GM23338 (cell line): ENCODE data around the gene AFAP1L1.

Experiments
- CREB1 ChIP-seq: fragments of 250-450 bp; sonication (Bioruptor Pico); IDR thresholded peaks from 2 replicates; pipeline ENCODE4 v1.5.0; 2020; ENCODE audit warnings: low read depth, mild to moderate bottlenecking, moderate library complexity
- EZH2 ChIP-seq: fragments of 200-600 bp; sonication (generic); IDR thresholded peaks from one replicate; pipeline ENCODE4 v1.8.0; 2017; ENCODE audit warnings: antibody characterized with exemption, mild to moderate bottlenecking, low read depth; ENCODE audit not compliant: unreplicated experiment
- EZH2phosphoT487 ChIP-seq: fragments of 200-600 bp; sonication (generic); IDR thresholded peaks from one replicate; pipeline ENCODE4 v1.8.1; 2018; ENCODE audit warnings: antibody characterized with exemption; ENCODE audit not compliant: unreplicated experiment
- JUNB ChIP-seq: IDR thresholded peaks from one replicate; pipeline ENCODE4 v1.6.1; 2016; ENCODE audit warnings: antibody characterized with exemption; ENCODE audit not compliant: unreplicated experiment
- NANOG ChIP-seq: IDR thresholded peaks from 2 replicates; pipeline ENCODE4 v1.6.1; 2016; ENCODE audit warnings: antibody characterized with exemption, borderline replicate concordance
- POLR2AphosphoS5 ChIP-seq: IDR thresholded peaks from 2 replicates; pipeline ENCODE4 v1.6.1; 2016; ENCODE audit warnings: antibody characterized with exemption, low read depth
- ZNF114 ChIP-seq: fragments of 250-450 bp; sonication (Bioruptor Pico); IDR thresholded peaks from 2 replicates; pipeline ENCODE4 v1.5.0; 2020; ENCODE audit warnings: mild to moderate bottlenecking, moderate library complexity
- TF ChIP-seq, protein P1 (sequence below), 2 experiments: fragments of 200-600 bp in 1 of 2; sonication (generic) in 1 of 2; conservative IDR thresholded peaks; 2 replicates each; pipeline versions ENCODE4 v1.5.1 to v1.6.1; 2016 to 2017; ENCODE audit warnings: antibody characterized with exemption in 2 of 2, low read depth in 2 of 2, mild to moderate bottlenecking in 2 of 2, moderate library complexity in 1 of 2

DNA sequence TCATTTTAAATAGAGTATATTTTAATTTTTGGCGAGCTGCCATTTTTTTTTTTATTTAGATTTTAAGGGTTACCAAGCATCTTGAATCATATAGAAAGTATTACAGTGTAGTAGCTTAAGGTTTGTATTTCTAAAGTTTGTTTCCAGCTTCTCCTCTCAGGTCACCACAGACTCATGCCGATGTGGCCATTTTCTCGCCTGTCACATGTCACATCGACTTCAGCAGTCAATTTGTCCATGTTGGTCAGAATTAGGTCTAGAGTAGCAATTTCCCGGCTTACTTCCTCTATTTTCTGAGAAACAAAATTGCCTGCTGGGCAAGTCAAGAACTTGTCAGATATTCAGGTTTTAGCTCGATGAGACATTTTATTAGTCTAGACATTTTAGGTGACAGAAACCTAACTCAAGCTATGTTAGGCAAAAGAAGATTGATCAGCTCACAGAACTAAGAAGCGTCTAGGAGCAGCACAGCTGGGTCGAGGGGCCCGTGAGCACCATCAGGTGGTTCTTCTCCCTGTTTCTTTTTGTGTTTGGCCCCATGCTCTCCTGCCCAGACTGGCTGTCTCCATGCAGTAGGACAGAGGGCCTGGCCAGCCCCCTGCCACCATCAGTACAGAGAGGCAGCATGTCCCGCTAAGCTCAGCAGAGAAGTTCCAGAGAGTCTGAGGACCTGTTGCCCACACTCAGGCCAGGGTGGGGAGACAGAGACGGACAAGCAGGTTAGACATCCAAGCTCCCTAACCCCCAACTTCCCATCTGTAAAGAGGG is 48.4 kb upstream of the AFAP1L1 start:
- TF ChIP-seq, protein P1, sequence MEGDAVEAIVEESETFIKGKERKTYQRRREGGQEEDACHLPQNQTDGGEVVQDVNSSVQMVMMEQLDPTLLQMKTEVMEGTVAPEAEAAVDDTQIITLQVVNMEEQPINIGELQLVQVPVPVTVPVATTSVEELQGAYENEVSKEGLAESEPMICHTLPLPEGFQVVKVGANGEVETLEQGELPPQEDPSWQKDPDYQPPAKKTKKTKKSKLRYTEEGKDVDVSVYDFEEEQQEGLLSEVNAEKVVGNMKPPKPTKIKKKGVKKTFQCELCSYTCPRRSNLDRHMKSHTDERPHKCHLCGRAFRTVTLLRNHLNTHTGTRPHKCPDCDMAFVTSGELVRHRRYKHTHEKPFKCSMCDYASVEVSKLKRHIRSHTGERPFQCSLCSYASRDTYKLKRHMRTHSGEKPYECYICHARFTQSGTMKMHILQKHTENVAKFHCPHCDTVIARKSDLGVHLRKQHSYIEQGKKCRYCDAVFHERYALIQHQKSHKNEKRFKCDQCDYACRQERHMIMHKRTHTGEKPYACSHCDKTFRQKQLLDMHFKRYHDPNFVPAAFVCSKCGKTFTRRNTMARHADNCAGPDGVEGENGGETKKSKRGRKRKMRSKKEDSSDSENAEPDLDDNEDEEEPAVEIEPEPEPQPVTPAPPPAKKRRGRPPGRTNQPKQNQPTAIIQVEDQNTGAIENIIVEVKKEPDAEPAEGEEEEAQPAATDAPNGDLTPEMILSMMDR (conservative IDR thresholded peaks at IDR 0.05; ENCODE audit: low read depth in 2 of 2), result no peak
- no peak for TF ChIP-seq POLR2AphosphoS5
- TF ChIP-seq CREB1, result no peak
- no peak for TF ChIP-seq EZH2phosphoT487
- no peak for TF ChIP-seq EZH2
- no peak for TF ChIP-seq JUNB
- TF ChIP-seq NANOG, result no peak
- TF ChIP-seq ZNF114, result no peak
